Measurements from ENCODE around the gene NFYB.

Gene NFYB

GRCh38 chr12:104073699-104074098 lies 64.3 kb downstream of the NFYB start:
- Histone ChIP-seq H3K9me2 (ENCODE audit: low read depth, low read length) (no peaks in the 10 kb centered on the region), H3K4me2 (ENCODE audit: low read length) (no peak overlapping the region), H3K79me2 (ENCODE audit: insufficient read depth, low read length) (no peaks in the 10 kb centered on the region), H3K9ac (ENCODE audit: low read length) (no peak overlapping the region), H4K20me1 (ENCODE audit: insufficient read depth, low read length) (no peaks in the 10 kb centered on the region), H3F3A (ENCODE audit: insufficient read depth, low read length) (no peaks in the 10 kb centered on the region), H3K27ac (ENCODE audit: low read depth, low read length, poor library complexity, severe bottlenecking) (no peak overlapping the region), H3K36me3 (ENCODE audit: insufficient read depth, low read length) (0 out of 2 replicates have a peak, but pooled peaks cover 4% of the 10 kb centered on the region), H2AFZ (ENCODE audit: low read length) (no peak overlapping the region), H3K4me1 (ENCODE audit: insufficient read depth, low read length, severe bottlenecking) (no peaks in the 10 kb centered on the region), H3K9me3 (ENCODE audit: low read length) (no peaks in the 10 kb centered on the region), H3K4me3 (ENCODE audit: low read depth, low read length, poor library complexity, severe bottlenecking) (no peak overlapping the region), H3K27me3 (ENCODE audit: insufficient read depth, low read length) (no peaks in the 10 kb centered on the region)
- TF ChIP-seq EZH2 (IDR thresholded peaks at IDR 0.05; ENCODE audit: borderline replicate concordance, low read length) (no peak), CTCF (IDR thresholded peaks at IDR 0.05; ENCODE audit: low read length) (no peak)

GRCh38 chr12:104072099-104072498 lies 65.9 kb downstream of the NFYB start:
- no peaks in the 10 kb centered on the region for H3K79me2 ChIP-seq (ENCODE audit: insufficient read depth, low read length)
- no peaks in the 10 kb centered on the region for H3K27me3 ChIP-seq (ENCODE audit: insufficient read depth, low read length)
- H3K9me2 ChIP-seq (ENCODE audit: low read depth, low read length), result no peaks in the 10 kb centered on the region
- H2AFZ ChIP-seq (ENCODE audit: low read length), result no peak overlapping the region
- H4K20me1 ChIP-seq (ENCODE audit: insufficient read depth, low read length), result no peaks in the 10 kb centered on the region
- H3K4me3 ChIP-seq (ENCODE audit: low read depth, low read length, poor library complexity, severe bottlenecking), result no peak overlapping the region
- no peak for TF ChIP-seq CTCF (IDR thresholded peaks at IDR 0.05; ENCODE audit: low read length)
- TF ChIP-seq EZH2 (IDR thresholded peaks at IDR 0.05; ENCODE audit: borderline replicate concordance, low read length), result no peak
- H3F3A ChIP-seq (ENCODE audit: insufficient read depth, low read length), result no peaks in the 10 kb centered on the region
- no peak overlapping the region for H3K9ac ChIP-seq (ENCODE audit: low read length)
- H3K4me2 ChIP-seq (ENCODE audit: low read length), result no peak overlapping the region
- no peaks in the 10 kb centered on the region for H3K9me3 ChIP-seq (ENCODE audit: low read length)
- H3K27ac ChIP-seq (ENCODE audit: low read depth, low read length, poor library complexity, severe bottlenecking), result no peak overlapping the region
- H3K4me1 ChIP-seq (ENCODE audit: insufficient read depth, low read length, severe bottlenecking), result no peaks in the 10 kb centered on the region
- no peaks in the 10 kb centered on the region for H3K36me3 ChIP-seq (ENCODE audit: insufficient read depth, low read length)
